Ovary (tissue), 3 donors: Measurements from ENCODE around the gene PPP1R13B.

Experiments used
- CTCF ChIP-seq, 3 donors: fragments of 450-650 bp in 2 of 3; fragments of 200-600 bp in 1 of 3; IDR thresholded peaks; one replicate each; pipeline versions ENCODE4 v1.5.1 to v1.8.0; 2016 to 2022; ENCODE audit warnings: antibody characterized with exemption in 3 of 3, mild to moderate bottlenecking in 1 of 3
- EP300 ChIP-seq: sonication (generic); formaldehyde crosslinking; IDR thresholded peaks from one replicate; pipeline ENCODE4 v1.6.1; 2017; ENCODE audit warnings: antibody characterized with exemption
- donor health status: DM: no; HTN: no; CAD: no.

GRCh38 chr14:103702095-103702494 is 145.3 kb downstream of the PPP1R13B start:
- TF ChIP-seq CTCF (IDR thresholded peaks at IDR 0.05), result no peak
- no peak for TF ChIP-seq EP300
